ENCODE results near the gene BEND6. TPM values are rescaled to one million over a fixed set of nuclear protein-coding genes. Genes with fewer than 3 reads are reported as not detected.
A peak's percentile ranks its signal among the peaks of the same experiment; 100 is the strongest.

Gene BEND6
- polyA plus RNA-seq, 3 donors, result not detected

- TF ChIP-seq CTCF (IDR thresholded peaks at IDR 0.05), result no peak
- Histone ChIP-seq H3K4me1 (ENCODE audit: control insufficient read depth in 1 of 2, insufficient read depth in 2 of 2, low read length in 2 of 2) (peaks cover 8 to 12% of the 10 kb centered on the region in 2 donors), H3K27me3 (ENCODE audit: control insufficient read depth in 2 of 2, insufficient read depth in 2 of 2, low read length in 2 of 2) (no peaks in the 10 kb centered on the region), H4K20me1 (ENCODE audit: insufficient read depth, low read length) (no peaks in the 10 kb centered on the region), H3K4me2 (replicated peaks; ENCODE audit: extremely low read depth, low read length, poor library complexity, severe bottlenecking) (no peak overlapping the region), H3K9ac (ENCODE audit: insufficient read depth, low read length, poor library complexity, severe bottlenecking) (no peak overlapping the region), H3K9me3 (replicated peaks in 1 of 2; ENCODE audit: control insufficient read depth in 1 of 2, insufficient read depth in 1 of 2, low read length in 2 of 2) (no peaks in the 10 kb centered on the region), H3K4me3 (replicated peaks in 1 of 3; ENCODE audit: low read depth in 2 of 3, low read length in 3 of 3) (no peak overlapping the region), H3K79me2 (ENCODE audit: insufficient read depth, low read length) (no peaks in the 10 kb centered on the region), H3K27ac (ENCODE audit: low read depth in 1 of 2, low read length in 2 of 2) (no peak overlapping the region), H2AFZ (ENCODE audit: insufficient read depth, low read depth, low read length, poor library complexity, severe bottlenecking) (no peak overlapping the region), H3K36me3 (replicated peaks in 1 of 2; ENCODE audit: control insufficient read depth in 1 of 2, insufficient read depth in 2 of 2, low read length in 2 of 2) (no peaks in the 10 kb centered on the region)
- no peak overlapping the region for H3K4me3 Mint-ChIP-seq
- H3K36me3 Mint-ChIP-seq, result no peaks in the 10 kb centered on the region
- peaks cover 0 to 5% (median 3%) of the 10 kb centered on the region in 7 donors for H3K9me3 Mint-ChIP-seq
- WGBS (ENCODE audit: insufficient coverage), result 92% methylated on average over 2 of the region's 10 CpGs
- peaks cover 15% of the 10 kb centered on the region for H3K4me1 Mint-ChIP-seq
- intact Hi-C loops (cut with micrococcal nuclease), result no loop called here
- DNase-seq, result no peak
- H3K27me3 Mint-ChIP-seq (ENCODE audit: low read depth in 3 of 3), result peaks cover 0 to 1% (median 0%) of the 10 kb centered on the region in 3 donors
- H3K27ac Mint-ChIP-seq, result no peak overlapping the region
Observed at GRCh38 chr6:56988145-56988544, 33.2 kb downstream of the BEND6 start.

- Histone ChIP-seq H2AFZ (ENCODE audit: insufficient read depth, low read depth, low read length, poor library complexity, severe bottlenecking) (no peak overlapping the region), H3K79me2 (ENCODE audit: insufficient read depth, low read length) (no peaks in the 10 kb centered on the region), H3K27me3 (ENCODE audit: control insufficient read depth in 2 of 2, insufficient read depth in 2 of 2, low read length in 2 of 2) (no peaks in the 10 kb centered on the region), H3K9ac (ENCODE audit: insufficient read depth, low read length, poor library complexity, severe bottlenecking) (no peak overlapping the region), H3K4me3 (replicated peaks in 1 of 3; ENCODE audit: low read depth in 2 of 3, low read length in 3 of 3) (no peak overlapping the region), H4K20me1 (ENCODE audit: insufficient read depth, low read length) (no peaks in the 10 kb centered on the region), H3K36me3 (replicated peaks in 1 of 2; ENCODE audit: control insufficient read depth in 1 of 2, insufficient read depth in 2 of 2, low read length in 2 of 2) (no peaks in the 10 kb centered on the region), H3K9me3 (replicated peaks in 1 of 2; ENCODE audit: control insufficient read depth in 1 of 2, insufficient read depth in 1 of 2, low read length in 2 of 2) (no peaks in the 10 kb centered on the region), H3K4me1 (ENCODE audit: control insufficient read depth in 1 of 2, insufficient read depth in 2 of 2, low read length in 2 of 2) (no peaks in the 10 kb centered on the region), H3K27ac (ENCODE audit: low read depth in 1 of 2, low read length in 2 of 2) (no peak overlapping the region), H3K4me2 (replicated peaks; ENCODE audit: extremely low read depth, low read length, poor library complexity, severe bottlenecking) (no peak overlapping the region)
- peaks cover 0 to 3% (median 0%) of the 10 kb centered on the region in 3 donors for H3K27me3 Mint-ChIP-seq (ENCODE audit: low read depth in 3 of 3)
- WGBS (ENCODE audit: insufficient coverage), result no CpG with 5 or more reads among the region's 2 CpGs
- peaks cover 0 to 5% (median 2%) of the 10 kb centered on the region in 7 donors for H3K9me3 Mint-ChIP-seq
- TF ChIP-seq CTCF (IDR thresholded peaks at IDR 0.05), result no peak
- no peaks in the 10 kb centered on the region for H3K4me1 Mint-ChIP-seq
- peak overlapping the region in 1 of 7 donors; percentile 24 for H3K27ac Mint-ChIP-seq
- intact Hi-C loops (cut with micrococcal nuclease), result no loop called here
- DNase-seq, result no peak
- H3K36me3 Mint-ChIP-seq, result no peaks in the 10 kb centered on the region
- no peak overlapping the region for H3K4me3 Mint-ChIP-seq
Observed at GRCh38 chr6:56992036-56992435, 37.1 kb downstream of the BEND6 start.
